Suppressor macrophage treated with lipopolysaccharide for 4 hours (primary cell): ENCODE results near the gene PVALEF.
"Not testable (repeated sequence)": the region's sequence is repeated elsewhere in the genome, so short reads cannot be mapped to it uniquely, and the experiment has no call there.

ENCODE experiments used
- DNase-seq: peaks from one replicate; pipeline ENCODE4 v3.0.0-alpha.2; 2020

Gene PVALEF

DNA sequence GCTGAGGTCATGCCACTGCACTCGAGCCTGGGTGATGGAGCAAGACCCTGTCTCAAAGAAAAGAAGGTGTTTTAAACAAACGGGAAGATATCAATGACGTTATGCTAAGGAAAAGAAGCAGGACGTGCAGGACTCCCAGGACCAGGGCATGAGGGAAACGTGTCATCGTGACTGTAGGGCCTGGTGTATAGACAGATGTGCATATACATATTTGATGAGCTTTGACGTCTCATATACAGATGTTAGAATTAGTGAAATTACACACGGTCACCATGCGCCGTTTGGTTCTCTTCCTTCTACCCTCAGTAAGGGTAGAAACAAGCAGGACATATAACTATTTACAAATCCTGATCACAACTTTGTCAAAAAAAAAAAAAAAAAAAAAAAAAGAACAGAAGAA is 17.6 kb upstream of the PVALEF start:
- no peak for DNase-seq

GRCh38 chr17:81148571-81148970 is 16.7 kb upstream of the PVALEF start:
- DNase-seq, result no peak

DNA sequence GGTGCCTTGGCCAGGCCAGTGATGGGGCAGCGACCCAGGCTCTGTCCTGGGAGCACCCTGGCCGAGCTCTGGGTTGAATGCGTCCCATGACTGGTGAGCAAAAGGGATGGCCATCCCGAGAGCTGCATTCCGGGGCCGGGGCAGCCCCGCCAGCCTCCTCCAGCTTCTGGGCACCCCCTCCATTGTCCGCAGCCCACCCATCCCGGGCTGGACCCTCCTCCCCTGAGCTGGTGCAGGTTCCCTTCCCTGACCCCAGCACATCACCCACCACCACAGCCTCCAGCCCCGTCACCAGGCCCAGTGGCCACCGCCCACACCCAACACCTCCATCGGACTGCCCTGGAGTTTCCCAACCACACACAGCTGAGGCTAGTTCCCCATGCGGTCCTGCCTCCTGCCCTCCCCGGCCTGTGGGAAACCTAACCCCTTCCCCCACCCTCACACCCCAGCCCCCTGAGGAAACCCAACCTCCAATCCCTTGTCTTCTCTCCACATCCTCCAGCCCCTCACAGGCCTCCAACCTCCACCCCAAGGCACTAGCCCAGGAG is 16.2 kb upstream of the PVALEF start:
- peak; percentile 85 for DNase-seq

- peak; percentile 88 for DNase-seq
These were observed 14.8 kb upstream of the PVALEF start for GRCh38 chr17:81150377-81151077.

- DNase-seq, result no peak
These were observed 14.0 kb upstream of the PVALEF start for GRCh38 chr17:81151278-81151677.

GRCh38 chr17:81152288-81152828 is 12.9 kb upstream of the PVALEF start:
- DNase-seq, result peak; percentile 30

DNA sequence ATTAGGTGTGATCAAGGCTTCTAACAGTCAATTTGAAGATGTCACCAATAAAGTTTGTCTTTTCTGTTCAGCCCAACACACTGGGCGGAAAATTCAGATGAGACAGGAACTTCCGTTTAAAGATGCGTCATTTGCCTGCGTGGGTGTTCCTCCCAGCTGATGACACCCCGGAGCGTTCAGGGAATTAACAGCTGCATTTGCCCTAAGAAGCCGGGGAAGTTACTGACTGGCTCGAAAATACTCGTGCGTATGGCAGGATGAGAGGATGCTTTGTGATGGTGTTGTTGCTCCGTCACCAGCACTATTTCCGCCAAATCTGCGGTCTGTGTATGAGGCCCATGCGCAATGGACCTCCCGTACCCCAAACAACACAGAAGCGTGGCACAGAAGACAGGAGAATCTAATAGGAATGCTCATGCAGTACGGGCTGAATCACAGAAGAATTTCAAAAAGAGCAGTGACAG is 11.9 kb upstream of the PVALEF start:
- DNase-seq, result peak; percentile 95

DNA sequence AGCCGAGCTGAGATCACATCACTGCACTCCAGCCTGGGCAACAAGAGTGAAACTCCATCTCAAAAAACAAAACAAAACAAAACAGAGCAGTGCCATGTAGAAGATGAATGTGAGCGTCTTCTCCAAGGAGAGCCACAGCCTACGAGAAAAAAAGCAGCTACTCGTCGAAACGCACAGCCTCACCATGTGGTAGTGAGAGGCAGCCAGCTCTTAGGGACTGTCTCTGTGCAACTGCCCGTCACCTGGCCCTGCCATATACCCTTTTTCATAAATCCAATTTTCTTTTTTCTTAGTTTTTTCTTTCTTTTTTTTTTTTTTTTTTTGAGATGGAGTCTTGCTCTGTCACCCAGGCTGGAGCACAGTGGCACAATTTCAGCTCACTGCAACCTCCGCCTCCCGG is 11.3 kb upstream of the PVALEF start:
- DNase-seq, result not testable (repeated sequence)

GRCh38 chr17:81154961-81155360 is 10.3 kb upstream of the PVALEF start:
- peak; percentile 79 for DNase-seq

- DNase-seq, result no peak
These were observed 8.2 kb upstream of the PVALEF start for GRCh38 chr17:81156866-81157805.

DNA sequence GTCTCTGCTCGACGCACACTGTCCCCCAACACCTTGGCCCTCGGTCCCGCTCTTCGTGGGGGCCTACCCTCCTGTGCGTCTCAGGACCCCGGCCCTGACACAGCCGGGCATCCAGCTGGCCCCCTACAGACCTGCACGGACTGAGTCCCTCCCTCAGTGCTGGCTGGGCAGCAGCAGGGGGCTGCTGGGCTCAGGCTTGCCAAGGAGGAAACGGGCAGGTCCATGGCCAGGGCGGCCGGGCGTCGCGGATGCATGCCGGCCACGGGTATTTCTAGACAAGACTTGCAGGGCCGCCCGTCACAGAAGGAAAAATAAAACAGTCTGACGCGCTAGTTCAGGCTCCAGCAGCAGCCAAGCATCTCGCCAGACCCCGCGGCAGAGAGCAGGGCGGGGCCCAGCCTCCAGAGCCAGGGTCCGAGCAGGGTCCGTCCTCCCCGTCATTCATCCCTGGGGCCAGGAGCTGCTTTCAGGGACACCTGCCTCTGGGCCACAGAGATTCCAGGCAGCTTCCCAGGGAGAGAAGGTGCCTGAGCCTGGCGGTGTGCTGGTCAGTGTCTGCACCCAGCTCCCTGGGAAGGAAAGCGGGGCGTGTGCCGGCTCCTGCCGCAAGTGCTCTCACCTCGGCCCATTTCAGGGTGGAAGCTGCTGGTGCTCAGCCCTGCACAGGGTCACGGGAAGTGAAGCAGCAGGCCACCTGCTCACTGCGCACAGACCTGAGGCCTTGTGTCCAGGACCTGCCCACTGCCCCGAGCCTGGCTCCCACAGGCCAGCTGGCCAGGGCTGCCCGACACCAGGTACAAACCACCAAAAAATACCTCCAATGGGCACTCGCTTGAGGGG is 7.2 kb upstream of the PVALEF start:
- DNase-seq, result no peak

DNA sequence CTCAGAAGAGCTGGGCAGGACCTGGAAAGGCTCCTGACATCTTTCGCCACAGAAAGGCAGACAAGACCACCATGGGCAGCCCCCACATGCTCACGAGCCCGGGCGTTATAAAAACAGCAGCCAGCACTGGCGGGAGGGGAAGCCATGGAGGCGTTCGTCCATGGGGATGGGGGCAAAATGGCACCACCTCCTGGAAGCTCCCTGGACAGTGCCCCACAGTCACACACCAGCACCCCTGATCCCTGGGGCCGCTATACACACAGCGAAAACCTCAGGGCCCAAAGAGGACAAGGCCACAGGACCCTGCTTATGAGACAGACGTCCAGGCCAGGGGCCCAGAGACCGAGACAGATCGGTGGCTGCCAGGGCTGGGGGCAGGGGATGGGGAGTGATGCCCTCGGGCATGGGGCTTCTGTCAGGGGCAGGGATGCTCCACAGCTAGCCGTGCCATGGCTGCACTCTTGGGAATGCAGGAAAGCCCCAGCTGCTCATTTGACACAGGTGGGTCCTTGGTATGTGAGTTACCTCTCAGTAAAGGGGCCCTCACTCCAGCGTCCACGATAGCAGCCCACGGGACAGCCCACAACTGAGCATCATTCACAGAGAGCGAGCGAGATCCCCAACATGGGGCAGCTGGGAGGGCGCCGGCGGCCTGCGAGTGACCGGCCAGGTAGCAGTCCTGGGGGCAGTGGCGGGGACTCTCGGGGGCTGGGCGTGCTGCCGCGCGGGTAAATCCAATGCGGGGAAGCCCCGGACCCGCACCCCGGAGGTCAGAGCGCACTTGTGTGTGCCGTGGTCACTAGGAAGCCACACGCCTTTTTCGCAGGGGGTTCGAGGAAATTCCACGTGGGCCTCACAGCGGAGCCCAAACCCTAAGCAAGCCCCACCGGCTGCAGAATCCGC is 6.4 kb upstream of the PVALEF start:
- DNase-seq, result no peak

DNA sequence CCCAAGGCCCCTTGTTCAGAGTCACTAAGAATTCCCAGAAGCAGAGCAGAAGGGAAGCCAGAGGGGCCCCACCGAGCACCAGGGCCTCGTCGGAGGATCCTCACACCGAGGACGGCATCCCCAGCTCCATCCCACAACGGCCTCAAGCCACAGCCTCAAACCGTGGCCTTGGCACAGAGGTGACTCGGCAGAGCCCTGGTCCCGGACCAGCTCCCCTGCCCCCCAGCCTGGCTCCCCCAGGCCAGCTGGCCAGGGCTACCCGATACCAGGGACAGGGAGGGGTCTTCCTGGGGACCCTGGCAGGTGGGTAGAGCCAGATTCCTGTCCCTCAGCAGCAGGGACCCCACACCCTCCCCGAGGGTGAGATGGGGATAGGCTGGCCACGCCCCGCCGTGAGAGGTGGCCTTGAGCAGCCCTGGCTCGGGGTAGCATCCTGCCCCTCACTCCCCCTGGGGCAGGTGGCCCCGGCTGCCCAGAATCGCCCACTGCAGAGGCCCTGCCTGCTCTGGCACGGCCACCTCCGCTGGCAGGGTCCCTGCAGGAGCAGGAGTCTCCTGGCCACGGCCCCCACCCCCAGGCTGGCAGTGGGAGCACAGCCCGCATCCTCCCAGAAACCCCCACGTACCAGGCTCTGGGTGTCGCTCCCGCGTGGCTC is 5.6 kb upstream of the PVALEF start:
- DNase-seq, result no peak

DNA sequence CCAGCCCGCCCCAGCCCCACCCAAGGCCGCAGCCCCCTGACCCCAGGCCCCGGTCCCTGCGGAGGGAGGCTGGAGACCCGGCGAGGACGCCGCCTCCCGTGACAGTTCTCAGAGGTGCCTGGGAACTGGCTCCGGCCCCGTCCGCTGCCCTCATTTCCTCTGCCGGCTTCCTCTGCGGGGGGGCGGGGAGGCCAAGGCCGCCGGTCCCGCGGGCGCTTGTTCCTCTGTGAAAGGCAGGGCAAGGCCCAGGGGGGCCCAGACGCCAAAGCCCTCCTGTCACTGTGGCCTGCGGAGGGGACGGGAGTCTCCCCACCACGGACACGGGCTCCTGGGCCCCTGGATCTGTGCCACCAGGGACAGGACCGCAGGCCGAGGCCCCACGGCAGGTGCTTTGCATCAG is 5.0 kb upstream of the PVALEF start:
- peak; percentile 78 for DNase-seq

GRCh38 chr17:81160747-81161453 is 4.4 kb upstream of the PVALEF start:
- no peak for DNase-seq

DNA sequence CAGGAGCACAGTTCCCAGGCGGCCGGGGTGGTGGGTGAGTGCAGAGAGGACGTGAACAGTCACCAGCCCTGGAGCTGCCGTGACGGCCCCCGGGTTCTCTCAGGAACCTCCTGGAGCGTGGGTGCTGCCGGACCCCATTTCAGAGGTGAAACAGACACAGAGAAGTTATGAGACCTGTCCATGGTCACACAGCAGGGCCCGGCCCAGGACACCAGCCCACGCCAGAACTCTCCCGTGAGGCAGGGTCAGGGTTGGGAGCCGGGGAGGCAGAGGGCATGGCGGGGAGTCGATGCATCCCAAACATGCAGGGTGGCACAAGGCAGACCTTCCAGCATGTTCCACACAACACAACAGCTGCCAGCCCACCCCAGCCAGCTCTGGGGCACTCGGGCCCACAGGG is 3.8 kb upstream of the PVALEF start:
- DNase-seq, result no peak

GRCh38 chr17:81161972-81162371 is 3.3 kb upstream of the PVALEF start:
- DNase-seq, result no peak

DNA sequence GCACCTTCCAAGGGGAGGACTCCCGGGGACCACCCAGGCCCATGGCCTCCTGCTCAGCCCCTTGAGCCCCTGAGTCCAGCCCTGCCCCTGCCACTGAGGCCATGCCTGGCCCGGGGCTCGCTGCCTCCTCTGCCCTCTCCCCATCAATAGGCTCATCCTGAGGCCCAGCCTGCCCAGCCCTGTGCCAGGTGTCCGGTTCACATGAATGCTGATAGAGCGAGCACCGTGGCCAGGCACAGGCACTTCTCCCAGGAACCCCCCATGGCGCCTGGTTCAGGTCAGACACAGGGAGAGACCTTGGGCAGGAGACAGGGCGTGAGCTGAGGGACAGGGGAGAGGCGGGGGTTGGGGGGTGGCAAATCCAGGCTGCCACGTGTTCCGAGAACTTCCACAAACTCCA is 2.8 kb upstream of the PVALEF start:
- DNase-seq, result no peak

DNA sequence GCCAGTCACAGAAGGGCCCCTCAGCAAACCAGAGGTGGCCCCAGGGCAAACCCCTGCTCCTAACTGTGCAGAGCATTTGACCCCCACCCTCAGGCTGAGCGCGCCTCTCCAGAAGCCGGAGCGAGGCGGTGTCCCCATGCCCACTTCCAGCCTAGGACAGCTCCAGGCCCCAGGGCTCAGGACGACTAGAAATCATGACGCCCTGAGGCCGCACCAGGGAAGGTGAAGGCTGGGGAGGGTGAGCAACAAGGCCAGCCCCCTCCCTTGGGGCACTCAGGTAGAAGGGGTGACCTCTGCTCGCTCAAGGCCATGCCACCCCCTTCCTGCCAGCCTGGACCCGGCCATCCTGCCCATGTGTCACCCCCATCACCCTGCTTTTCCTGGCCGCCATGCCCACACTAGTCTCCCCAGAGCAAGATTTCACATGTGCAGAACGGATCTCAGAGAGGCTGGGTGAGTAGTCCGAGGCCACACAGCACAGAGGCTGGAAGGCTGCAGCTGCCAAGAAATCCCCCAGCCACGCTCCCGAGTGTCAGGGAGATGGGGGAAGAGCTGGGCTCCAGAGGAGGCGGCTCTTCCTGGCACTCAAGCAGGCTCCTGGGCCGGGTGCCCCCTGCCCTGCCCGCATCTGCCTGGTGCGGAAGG is 2.1 kb upstream of the PVALEF start:
- no peak for DNase-seq
